ES-I3 (cell line): ENCODE measurements around the gene CACNA1H.

Source experiments
- H3K36me3 ChIP-seq: 2 replicates; pipeline ENCODE4 v1.6.1; 2013; ENCODE audit warnings: mild to moderate bottlenecking, low read length, control low read depth, moderate library complexity; ENCODE audit not compliant: insufficient read depth
- H3K4me1 ChIP-seq: 2 replicates; pipeline ENCODE4 v1.6.1; 2013; ENCODE audit warnings: mild to moderate bottlenecking, control low read depth, low read length; ENCODE audit not compliant: insufficient read depth
- H3K9ac ChIP-seq: 2 replicates; pipeline ENCODE4 v1.6.1; 2013; ENCODE audit warnings: low read depth, mild to moderate bottlenecking, low read length, moderate library complexity
- H3K9me3 ChIP-seq: 2 replicates; pipeline ENCODE4 v1.6.1; 2013; ENCODE audit warnings: mild to moderate bottlenecking, low read length, moderate library complexity; ENCODE audit not compliant: control insufficient read depth, insufficient read depth

CACNA1H gene

DNA sequence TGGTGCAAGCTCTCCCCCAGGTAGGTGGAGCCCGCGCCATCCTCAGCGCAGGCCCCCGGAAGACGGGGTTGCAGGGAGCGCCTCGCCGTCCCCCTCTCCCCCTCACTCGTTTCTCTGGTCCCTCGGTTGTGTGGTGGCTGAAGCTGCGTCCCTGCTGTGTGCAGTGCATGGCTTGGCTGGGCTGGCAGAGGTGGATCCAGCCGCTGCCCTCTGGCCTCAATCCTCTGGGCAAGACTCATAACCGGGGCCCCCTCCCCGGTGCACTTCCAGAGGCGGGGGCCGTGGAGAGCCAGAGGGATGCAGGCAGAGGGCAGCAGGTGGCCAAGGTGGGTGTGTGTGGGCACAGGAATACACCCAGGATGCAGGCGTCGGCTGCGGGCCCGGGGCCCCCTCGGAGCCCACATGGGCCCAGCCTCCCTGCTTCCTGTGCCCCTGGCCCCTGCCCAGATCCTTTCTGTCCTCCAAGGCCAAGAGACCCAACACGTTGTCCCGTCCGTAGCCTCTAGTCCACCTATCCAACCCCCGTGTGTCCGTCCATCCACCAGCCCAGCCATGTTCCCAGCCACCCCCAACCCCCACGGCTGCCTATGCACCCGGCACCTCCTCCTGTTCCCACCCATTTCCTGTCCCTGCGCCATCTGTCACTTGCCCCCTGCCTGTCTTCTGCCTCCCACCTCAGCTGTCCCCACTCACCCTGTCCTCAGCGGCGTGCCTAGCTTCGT, 62.8 kb downstream of the CACNA1H start:
- Histone ChIP-seq H3K4me1 (no peaks in the 10 kb centered on the region), H3K36me3 (no peaks in the 10 kb centered on the region; the same call in 1 of the 2 replicates)

DNA sequence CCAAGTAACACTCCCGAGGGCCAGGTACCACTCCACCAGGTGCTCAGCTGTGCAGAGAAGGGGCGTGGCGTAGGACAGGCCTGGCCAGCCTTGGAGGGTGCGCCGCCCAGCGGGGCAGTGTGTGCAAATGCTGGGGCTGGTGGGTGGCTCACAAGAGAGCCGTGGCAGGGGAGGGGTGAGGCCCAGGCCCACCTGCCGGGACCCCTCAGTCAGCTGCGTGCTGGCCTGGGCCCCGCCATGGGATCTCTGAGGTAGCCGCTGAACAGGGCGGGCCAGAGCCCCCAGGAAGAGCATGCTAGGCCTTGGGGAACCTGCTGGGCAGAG, 63.4 kb downstream of the CACNA1H start:
- H3K36me3 ChIP-seq, result no peaks in the 10 kb centered on the region; the same call in 1 of the 2 replicates
- H3K4me1 ChIP-seq, result no peaks in the 10 kb centered on the region
- no peak overlapping the region for H3K9ac ChIP-seq
- no peaks in the 10 kb centered on the region for H3K9me3 ChIP-seq

More for the DNA sequence above, 62.8 kb downstream of the CACNA1H start:
- Histone ChIP-seq H3K9ac (no peak overlapping the region), H3K9me3 (no peaks in the 10 kb centered on the region)

DNA sequence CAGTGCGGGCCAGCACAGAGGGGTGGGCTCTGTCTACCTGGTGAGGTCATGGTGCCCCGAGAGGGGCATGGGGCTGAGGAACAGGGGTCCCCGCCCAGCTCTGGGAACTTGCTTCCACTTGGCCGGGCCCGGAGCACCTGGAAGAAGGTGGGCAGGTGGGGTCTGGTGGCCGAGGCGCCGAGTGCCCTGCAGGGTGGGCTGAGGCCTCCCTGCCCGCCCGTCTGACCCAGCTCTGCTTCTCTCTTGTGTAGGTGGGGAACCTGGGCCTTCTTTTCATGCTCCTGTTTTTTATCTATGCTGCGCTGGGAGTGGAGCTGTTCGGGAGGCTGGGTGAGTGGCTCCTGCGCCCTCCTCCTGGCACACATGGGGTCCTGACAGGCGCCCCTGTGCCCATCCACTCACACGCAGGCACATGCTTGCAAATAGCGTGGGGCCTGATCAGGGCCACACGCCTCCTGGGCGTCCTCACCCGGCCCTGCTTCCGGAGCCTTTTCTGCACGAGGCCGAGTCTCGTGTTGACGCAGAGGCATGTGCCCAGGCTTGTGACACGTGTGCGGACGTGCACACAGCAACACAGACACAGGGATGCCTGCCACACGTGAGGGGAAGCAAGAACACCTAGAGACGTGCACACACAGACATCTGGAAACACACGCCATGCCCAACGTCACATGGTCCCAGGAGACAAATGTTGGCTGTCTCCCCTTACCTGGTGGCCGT, 63.9 kb downstream of the CACNA1H start:
- no peaks in the 10 kb centered on the region for H3K9me3 ChIP-seq
- H3K36me3 ChIP-seq, result no peaks in the 10 kb centered on the region; the same call in 1 of the 2 replicates
- H3K4me1 ChIP-seq, result no peaks in the 10 kb centered on the region
- no peak overlapping the region for H3K9ac ChIP-seq

DNA sequence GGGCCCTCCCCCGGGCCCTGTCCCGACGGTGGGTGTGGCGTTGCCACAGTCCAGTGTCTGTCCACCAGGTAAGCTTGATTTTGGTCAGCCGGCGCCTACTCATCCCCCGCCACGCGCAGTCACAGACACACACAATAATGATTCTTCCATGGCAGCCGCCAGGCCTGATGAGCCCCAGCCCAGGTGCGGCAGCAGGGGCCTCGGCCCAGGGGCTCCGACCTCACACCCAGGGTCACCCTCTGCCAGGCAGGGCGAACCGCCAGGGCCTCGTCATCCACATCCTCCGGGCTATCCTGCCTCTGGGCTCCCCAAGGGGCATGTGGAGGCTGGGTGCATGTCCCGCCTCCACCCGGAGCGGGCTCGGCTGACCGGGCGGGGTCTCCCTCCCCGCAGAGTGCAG, 64.6 kb downstream of the CACNA1H start:
- Histone ChIP-seq H3K9ac (no peak overlapping the region), H3K36me3 (no peaks in the 10 kb centered on the region; the same call in 1 of the 2 replicates), H3K9me3 (no peaks in the 10 kb centered on the region), H3K4me1 (no peaks in the 10 kb centered on the region)

DNA sequence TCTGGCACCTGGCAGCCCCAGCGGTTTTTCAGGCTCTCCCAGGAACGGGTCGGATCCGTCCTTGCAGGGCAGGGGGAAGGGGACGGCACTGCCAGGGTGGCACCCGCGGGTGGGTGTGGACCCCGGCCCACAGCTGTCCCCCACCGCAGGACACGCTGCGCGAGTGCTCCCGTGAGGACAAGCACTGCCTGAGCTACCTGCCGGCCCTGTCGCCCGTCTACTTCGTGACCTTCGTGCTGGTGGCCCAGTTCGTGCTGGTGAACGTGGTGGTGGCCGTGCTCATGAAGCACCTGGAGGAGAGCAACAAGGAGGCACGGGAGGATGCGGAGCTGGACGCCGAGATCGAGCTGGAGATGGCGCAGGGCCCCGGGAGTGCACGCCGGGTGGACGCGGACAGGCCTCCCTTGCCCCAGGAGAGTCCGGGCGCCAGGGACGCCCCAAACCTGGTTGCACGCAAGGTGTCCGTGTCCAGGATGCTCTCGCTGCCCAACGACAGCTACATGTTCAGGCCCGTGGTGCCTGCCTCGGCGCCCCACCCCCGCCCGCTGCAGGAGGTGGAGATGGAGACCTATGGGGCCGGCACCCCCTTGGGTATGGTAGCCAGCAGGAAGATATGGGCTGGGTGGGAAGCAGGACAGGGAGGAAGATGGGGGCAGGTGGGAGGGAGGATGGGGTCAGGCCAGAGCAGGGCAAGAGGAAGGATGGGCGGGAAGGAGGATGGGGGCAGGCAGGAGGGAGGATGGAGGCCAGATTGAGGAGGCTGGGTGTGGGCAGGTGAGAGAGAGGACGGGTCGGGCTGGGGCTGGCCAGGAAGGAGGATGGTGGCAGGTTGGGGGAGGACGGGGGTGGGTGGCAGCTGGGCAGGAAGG, 65.4 kb downstream of the CACNA1H start:
- no peaks in the 10 kb centered on the region for H3K4me1 ChIP-seq
- H3K9ac ChIP-seq, result no peak overlapping the region
- no peaks in the 10 kb centered on the region for H3K9me3 ChIP-seq
- no peaks in the 10 kb centered on the region; the same call in 1 of the 2 replicates for H3K36me3 ChIP-seq

DNA sequence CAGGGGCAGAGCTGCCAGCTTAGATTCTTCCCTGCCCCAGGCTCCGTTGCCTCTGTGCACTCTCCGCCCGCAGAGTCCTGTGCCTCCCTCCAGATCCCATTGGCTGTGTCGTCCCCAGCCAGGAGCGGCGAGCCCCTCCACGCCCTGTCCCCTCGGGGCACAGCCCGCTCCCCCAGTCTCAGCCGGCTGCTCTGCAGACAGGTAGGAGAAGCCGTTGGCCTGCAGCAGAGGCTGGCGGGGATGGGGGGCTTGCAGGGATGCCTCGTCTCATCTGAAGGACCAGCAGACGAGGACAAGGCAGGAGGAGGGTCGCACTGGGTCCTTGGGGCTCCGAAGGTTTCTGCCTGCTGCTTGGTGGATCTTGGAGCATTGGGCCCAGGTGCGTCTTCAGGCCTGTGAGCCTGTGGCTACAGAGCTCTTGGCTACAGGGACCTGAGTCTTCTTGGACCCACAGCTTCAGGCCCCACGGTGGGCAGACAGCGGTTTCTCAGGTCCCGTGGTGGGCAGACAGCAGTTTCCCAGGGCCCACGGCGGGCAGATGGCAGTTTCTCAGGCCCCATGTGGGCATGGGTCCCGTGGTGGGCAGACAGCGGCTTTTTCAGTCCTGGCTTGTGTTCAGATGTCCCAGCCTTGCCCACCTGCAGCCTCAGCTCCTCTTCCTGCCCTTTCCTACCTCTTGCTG, 66.2 kb downstream of the CACNA1H start:
- Histone ChIP-seq H3K9ac (no peak overlapping the region), H3K9me3 (no peaks in the 10 kb centered on the region), H3K36me3 (no peaks in the 10 kb centered on the region; the same call in 1 of the 2 replicates), H3K4me1 (no peaks in the 10 kb centered on the region)

DNA sequence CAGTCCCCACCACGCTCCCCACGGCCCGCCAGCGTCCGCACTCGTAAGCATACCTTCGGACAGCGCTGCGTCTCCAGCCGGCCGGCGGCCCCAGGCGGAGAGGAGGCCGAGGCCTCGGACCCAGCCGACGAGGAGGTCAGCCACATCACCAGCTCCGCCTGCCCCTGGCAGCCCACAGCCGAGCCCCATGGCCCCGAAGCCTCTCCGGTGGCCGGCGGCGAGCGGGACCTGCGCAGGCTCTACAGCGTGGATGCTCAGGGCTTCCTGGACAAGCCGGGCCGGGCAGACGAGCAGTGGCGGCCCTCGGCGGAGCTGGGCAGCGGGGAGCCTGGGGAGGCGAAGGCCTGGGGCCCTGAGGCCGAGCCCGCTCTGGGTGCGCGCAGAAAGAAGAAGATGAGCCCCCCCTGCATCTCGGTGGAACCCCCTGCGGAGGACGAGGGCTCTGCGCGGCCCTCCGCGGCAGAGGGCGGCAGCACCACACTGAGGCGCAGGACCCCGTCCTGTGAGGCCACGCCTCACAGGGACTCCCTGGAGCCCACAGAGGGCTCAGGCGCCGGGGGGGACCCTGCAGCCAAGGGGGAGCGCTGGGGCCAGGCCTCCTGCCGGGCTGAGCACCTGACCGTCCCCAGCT, 67.3 kb downstream of the CACNA1H start:
- Histone ChIP-seq H3K36me3 (no peaks in the 10 kb centered on the region; the same call in 1 of the 2 replicates), H3K4me1 (no peaks in the 10 kb centered on the region), H3K9me3 (no peaks in the 10 kb centered on the region), H3K9ac (no peak overlapping the region)

DNA sequence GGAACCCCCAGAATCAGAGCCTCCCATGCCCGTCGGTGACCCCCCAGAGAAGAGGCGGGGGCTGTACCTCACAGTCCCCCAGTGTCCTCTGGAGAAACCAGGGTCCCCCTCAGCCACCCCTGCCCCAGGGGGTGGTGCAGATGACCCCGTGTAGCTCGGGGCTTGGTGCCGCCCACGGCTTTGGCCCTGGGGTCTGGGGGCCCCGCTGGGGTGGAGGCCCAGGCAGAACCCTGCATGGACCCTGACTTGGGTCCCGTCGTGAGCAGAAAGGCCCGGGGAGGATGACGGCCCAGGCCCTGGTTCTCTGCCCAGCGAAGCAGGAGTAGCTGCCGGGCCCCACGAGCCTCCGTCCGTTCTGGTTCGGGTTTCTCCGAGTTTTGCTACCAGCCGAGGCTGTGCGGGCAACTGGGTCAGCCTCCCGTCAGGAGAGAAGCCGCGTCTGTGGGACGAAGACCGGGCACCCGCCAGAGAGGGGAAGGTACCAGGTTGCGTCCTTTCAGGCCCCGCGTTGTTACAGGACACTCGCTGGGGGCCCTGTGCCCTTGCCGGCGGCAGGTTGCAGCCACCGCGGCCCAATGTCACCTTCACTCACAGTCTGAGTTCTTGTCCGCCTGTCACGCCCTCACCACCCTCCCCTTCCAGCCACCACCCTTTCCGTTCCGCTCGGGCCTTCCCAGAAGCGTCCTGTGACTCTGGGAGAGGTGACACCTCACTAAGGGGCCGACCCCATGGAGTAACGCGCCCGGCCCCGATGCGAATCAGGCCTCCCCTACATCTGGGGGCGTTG, 68.1 kb downstream of the CACNA1H start:
- Histone ChIP-seq H3K9ac (no peak overlapping the region), H3K4me1 (no peaks in the 10 kb centered on the region), H3K9me3 (no peaks in the 10 kb centered on the region), H3K36me3 (no peaks in the 10 kb centered on the region; the same call in 1 of the 2 replicates)

DNA sequence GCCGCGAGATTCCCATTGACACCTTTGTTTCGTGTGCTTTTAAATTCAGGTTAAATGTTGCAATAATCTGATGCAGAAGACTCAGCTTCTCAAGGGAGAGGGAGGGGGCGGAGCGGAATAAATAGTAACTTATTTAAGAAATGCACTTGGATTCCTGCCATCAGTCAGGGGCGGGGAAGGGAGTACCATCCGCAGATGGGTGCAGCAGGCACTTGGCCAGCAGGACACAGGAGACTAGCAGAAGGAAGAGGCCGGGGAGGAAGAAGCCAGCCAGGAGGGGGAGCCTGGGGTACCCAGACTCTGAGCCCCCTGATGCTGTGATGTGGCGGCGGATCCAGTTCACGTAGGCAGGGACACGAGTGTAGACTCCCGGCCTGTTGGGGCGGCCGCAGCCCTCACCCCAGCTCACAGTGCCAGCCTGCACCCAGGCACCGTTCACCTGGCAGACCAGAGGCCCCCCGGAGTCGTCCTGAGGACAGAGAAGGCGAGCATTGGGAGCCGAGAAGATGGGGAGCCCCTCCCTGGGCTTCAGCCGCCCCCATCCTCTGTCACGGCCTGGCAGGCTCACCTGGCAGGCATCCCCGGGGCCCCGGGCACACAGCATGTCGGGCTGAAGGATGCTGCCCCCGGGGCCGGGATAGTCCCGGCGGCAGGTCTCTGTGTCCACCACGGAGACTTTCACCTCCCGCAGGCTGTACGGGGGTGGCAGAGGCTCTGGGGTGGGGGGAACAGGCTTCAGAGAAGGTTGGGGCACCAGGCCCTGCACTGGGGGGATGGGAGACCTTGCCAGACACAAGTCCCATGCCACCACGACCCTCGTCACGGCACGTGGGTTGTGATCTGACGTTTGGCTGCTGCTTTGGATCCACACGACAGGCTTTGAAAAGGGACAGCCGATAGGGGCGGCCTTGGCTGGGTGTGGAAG, 69.0 kb downstream of the CACNA1H start:
- Histone ChIP-seq H3K36me3 (no peaks in the 10 kb centered on the region; the same call in 1 of the 2 replicates), H3K9me3 (no peaks in the 10 kb centered on the region), H3K9ac (no peak overlapping the region), H3K4me1 (no peaks in the 10 kb centered on the region)

DNA sequence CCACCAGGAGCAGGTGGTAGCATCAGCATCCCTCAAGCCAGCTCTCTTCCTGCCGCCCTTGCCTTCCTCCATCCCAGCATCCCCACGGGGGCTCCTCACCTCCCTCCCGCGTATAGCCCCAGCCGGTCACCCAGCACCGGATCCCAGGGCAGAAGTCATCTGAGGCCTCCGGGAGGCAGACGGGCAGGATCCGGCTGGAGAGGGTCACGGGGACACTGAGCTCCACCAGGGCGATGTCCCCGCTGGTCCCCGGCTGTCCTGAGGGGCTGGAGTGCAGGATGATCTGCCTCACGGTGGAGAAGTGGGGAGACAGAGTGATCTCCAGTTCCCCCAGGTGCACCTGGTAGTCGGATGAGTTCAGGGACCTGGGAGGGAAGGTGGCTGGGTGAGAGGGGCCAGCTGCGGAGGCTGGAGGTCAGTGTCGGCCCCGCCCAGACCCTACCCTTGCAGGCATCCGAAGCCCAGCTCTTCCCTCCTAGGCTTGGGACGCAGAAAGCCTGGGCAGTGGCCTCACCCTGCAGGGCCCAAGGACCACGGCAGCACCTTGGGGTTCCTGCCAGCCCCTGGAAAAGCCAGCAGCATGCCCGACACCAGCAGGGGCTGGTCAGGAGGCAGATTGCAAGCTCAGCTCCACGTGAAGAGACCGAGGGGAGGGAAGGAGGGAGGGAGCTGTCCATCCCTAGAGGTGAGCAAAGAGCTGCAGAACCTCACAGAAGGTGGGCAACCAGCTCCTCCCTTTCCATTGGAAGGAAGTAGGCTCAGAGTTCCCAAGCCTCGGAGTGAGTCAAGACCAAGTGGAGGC, 69.8 kb downstream of the CACNA1H start:
- Histone ChIP-seq H3K4me1 (no peaks in the 10 kb centered on the region), H3K9ac (no peak overlapping the region), H3K36me3 (no peaks in the 10 kb centered on the region)

DNA sequence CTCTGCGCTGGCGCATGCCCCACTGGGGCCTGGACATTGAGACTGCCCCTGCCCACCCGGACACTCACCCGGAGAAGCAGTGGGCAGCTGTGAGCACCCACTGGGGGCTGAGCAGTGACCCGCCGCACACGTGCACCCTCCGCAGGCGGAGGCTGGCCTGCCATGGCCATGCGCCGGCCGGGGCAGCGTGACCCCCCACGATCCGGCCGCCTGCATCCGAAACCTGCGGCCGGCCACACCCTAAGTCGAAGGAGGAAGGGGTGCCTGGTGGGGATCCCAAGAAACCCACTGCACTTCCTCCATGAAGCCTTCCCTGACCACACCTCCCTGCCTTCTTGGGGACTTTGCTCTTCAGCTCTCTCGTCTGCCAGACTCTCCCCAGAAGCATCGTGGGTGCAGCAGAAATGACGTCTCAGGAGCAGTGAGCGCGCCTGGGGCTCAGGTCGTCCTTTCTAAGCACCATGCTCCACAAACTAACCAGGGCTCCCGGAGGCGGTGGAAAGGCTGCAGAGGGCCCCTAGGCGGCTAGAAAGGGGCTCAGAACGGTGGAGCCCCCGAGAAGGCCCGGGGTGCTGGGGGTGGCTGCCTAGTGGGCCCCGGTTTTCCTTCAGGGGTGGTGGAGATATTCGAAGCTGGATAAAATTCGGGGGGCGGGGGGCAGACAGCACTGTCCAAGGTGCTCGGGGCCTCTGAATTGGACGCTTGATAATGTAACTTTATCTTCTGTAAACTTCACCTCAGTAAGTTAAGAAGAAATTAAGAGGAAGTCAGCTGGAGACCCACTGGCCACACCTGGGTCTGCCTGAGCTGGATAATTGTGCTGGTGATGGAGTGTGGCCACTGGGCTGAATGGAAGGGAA, 70.7 kb downstream of the CACNA1H start:
- Histone ChIP-seq H3K9me3 (no peaks in the 10 kb centered on the region), H3K9ac (no peak overlapping the region), H3K36me3 (no peaks in the 10 kb centered on the region), H3K4me1 (no peaks in the 10 kb centered on the region)

More for the DNA sequence above, 69.8 kb downstream of the CACNA1H start:
- no peaks in the 10 kb centered on the region for H3K9me3 ChIP-seq
